Panc1 (cell line): ENCODE data around the gene DAGLA.

ENCODE experiments used
- CTCF ChIP-seq: fragments of 450-650 bp; IDR thresholded peaks from 2 replicates; pipeline ENCODE4 v1.5.1; 2017; ENCODE audit warnings: mild to moderate bottlenecking
- POLR2AphosphoS5 ChIP-seq: IDR thresholded peaks from 2 replicates; pipeline ENCODE4 v1.6.1; 2012; ENCODE audit warnings: mild to moderate bottlenecking, low read depth, low read length, moderate library complexity
- TCF7L2 ChIP-seq: IDR thresholded peaks from 2 replicates; pipeline ENCODE4 v1.6.1; 2011; ENCODE audit warnings: mild to moderate bottlenecking, low read depth, low read length, inconsistent platforms
- TF ChIP-seq, protein P1 (sequence below), 2 experiments: IDR thresholded peaks; 2 replicates each; pipeline ENCODE4 v1.6.1; 2011 to 2012; ENCODE audit warnings: low read depth in 2 of 2, control low read depth in 1 of 2, low read length in 1 of 2, mild to moderate bottlenecking in 1 of 2, moderate library complexity in 1 of 2; ENCODE audit not compliant: insufficient read depth in 1 of 2

- TF ChIP-seq CTCF (no peak), POLR2AphosphoS5 (no peak), TCF7L2 (no peak)
- TF ChIP-seq, protein P1, sequence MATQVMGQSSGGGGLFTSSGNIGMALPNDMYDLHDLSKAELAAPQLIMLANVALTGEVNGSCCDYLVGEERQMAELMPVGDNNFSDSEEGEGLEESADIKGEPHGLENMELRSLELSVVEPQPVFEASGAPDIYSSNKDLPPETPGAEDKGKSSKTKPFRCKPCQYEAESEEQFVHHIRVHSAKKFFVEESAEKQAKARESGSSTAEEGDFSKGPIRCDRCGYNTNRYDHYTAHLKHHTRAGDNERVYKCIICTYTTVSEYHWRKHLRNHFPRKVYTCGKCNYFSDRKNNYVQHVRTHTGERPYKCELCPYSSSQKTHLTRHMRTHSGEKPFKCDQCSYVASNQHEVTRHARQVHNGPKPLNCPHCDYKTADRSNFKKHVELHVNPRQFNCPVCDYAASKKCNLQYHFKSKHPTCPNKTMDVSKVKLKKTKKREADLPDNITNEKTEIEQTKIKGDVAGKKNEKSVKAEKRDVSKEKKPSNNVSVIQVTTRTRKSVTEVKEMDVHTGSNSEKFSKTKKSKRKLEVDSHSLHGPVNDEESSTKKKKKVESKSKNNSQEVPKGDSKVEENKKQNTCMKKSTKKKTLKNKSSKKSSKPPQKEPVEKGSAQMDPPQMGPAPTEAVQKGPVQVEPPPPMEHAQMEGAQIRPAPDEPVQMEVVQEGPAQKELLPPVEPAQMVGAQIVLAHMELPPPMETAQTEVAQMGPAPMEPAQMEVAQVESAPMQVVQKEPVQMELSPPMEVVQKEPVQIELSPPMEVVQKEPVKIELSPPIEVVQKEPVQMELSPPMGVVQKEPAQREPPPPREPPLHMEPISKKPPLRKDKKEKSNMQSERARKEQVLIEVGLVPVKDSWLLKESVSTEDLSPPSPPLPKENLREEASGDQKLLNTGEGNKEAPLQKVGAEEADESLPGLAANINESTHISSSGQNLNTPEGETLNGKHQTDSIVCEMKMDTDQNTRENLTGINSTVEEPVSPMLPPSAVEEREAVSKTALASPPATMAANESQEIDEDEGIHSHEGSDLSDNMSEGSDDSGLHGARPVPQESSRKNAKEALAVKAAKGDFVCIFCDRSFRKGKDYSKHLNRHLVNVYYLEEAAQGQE (IDR thresholded peaks at IDR 0.05; ENCODE audit: insufficient read depth in 1 of 2, low read depth in 2 of 2, low read length in 1 of 2): no peak
These were observed 113.1 kb downstream of the DAGLA start for GRCh38 chr11:61793083-61793828.
